ENCODE results near the gene LYST.
A peak's percentile ranks its signal among the peaks of the same experiment; 100 is the strongest.
"Not testable (repeated sequence)": the region's sequence is repeated elsewhere in the genome, so short reads cannot be mapped to it uniquely, and the experiment has no call there.

LYST gene

GRCh38 chr1:235855811-235856429 lies 10.8 kb downstream of the LYST start:
- DNase-seq, result no peak

DNA sequence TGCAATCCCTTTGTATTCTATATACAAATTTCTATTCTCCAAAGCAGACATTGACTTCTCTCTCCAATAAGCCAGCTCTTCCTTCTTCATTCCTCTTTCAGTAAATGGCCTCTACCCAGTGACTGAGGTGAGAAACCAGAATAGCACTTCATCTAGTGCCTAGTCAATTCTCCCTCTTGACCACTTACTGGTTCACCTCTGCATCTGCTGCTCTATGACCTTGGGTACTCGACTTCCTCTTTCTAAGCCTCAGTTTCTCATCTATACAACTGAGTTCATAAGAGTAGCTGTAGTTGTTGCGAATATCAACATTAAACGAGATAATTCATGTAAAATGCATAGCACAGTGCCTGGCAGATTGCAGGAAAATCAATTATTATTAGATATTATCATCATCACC lies 12.4 kb downstream of the LYST start:
- DNase-seq, result no peak

- no peak for DNase-seq
Measured at GRCh38 chr1:235853653-235854052, 13.1 kb downstream of the LYST start.

DNA sequence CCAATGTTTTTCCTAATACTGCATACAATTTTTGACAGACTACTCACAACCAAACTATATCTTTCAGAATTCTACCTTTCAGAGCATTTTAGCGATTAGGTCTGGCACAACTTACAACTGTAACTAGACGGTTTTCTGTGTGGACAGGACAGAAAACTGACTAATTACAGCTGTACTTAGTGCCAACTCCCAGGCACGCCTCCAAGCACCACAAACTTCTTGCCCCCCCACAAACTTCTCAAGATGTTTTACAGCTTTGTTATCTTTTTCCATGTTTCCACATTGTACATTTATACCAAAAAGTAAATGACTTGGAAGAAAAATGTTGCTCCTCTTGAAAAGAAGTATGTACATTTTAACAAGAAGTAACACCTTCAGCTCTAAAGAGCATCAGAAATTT lies 13.8 kb downstream of the LYST start:
- DNase-seq, result no peak

DNA sequence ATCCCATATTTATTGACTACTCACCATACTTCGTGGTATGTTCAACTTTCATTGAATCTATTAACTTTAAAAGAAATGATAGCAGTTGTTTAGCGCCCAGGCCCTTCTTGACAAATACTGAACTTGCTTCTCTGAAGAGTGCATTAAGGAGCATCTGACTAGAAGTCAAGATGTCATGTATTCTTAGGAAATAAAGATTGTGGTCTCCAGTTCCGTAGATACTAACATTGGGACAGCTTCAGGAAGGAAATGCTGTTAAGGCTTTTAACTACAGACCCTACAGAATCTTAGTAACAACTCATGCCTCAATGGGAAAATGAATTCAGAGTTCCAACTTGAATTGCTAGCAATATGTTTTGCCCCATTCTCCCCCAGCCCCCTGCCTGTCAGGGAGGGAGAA lies 14.8 kb downstream of the LYST start:
- no peak for DNase-seq

DNA sequence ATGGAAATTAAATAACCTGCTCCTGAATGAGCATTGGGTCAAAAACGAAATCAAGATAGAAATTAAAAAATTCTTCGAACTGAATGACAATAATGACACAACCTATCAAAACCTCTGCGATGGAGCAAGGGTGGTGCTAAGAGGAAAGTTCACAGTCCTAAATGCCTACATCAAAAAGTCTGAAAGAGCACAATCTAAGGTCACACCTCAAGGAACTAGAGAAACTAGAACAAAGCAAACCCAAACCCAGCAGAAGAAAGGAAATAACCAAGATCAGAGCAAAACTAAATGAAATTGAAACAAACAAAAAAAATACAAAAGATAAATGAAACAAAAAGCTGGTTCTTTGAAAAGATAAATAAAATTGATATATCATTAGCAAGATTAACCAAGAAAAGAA lies 18.5 kb downstream of the LYST start:
- DNase-seq, result not testable (repeated sequence)

- DNase-seq, result not testable (repeated sequence)
Measured at GRCh38 chr1:235845656-235846107, 21.0 kb downstream of the LYST start.

GRCh38 chr1:235844776-235845175 lies 21.9 kb downstream of the LYST start:
- no peak for DNase-seq

DNA sequence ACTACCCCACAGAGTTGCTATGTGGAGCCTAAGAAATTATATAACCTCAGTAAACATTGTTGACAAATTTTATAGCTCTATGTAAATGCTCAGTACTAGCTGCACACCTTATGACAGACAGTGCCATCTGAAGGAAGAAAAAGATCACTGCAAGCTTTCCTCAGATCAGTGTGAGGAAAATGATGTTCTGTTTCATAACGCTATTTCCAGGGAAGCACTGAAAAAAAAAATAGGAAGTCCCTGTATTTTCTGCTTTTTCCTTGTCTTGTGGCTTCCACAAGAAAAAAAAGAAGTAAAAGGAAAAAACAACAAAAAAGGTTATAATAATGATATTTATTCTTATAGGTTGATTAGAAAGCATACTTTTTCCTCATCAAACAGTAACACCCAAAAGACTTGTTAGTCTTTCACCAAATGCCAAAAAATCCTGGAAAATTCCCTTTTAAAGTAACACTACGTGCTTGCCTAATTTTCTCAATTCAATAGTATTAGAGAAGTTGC lies 23.2 kb downstream of the LYST start:
- peak in 1 of 2 experiments; percentile 37 for DNase-seq

DNA sequence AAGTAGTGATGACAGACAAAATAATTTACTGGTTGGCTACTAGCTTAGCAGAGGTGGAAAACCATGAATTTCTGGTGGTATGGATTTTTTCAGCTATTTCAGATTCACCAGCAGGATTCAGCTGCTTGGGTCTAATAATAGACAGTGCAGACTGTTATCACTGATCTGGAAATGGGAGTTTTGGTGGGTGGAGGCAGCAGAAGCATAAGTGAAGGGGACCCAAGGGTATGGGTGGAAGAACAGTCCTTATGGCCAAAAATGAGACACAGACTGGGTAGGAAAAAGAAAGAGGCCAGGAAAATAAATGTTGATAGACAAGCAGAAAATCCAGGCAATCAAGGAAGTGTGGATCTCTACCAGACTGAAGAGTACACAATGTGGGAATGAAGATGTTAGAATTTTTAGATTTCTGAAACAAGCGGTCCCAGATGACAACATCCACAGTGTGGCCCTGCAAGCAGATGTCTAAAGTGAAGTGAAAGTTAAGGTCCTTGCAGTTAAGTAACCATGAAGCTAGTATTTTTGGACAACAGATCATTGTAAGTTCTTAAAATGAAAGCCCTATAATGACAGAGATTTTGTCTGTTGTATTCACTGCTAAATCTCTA lies 24.7 kb downstream of the LYST start:
- DNase-seq, result no peak

DNA sequence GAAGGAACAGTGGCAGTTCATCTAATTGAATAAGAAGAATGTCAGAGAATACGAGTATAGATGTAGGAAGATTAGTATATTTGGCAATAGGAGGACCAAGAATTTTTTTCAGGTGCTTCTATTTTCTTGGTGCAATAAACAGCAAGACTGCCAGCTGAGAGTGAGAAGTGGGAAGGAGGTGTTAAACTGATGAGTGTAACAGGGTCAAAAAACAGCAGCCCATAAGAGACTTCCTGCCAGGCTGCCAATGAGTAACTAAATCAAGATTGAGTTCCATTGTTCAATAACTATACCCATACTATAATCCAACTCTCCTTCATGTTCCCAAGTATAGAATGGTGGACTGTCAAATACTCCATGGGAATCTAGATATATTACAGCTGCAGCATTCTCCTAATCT lies 28.7 kb downstream of the LYST start:
- DNase-seq, result no peak

DNA sequence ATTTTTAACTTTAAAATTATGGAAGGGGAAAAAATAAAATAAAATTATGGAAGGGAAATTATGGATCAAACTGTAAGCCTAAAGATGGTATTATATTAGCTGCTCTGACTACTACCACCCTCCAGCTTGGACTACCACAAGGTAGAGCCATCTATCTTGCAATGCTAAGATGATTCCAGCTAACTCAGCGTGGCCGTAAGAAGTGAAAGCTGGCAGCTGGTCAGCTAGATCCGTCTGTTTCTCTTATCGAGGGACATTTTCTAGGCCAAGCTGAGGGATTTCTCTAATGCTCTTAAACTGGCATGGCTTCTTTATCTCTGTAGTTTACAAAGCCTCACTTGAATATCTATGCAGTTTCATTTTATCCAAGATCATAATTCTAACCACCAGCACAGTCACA lies 31.5 kb downstream of the LYST start:
- no peak for DNase-seq

GRCh38 chr1:235834620-235835019 lies 32.1 kb downstream of the LYST start:
- DNase-seq, result no peak

DNA sequence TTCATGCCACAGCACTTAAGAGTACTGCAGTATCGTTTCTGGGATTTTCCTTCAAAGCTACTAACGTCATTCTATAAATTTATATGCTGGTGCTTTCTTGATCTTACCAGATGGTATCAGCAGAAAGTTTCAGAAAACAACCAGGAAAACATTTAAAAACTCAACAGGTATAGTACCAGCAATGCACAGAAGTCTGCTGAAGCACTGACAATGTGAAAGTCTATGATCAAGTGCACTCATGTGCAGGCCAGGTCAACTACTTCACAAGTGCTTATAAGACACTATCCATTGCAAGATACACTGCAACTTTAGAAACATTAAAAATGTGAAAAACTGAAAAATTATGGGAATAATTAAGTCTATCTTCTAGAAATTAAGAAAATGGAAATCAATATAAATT lies 34.7 kb downstream of the LYST start:
- no peak for DNase-seq

GRCh38 chr1:235831148-235831547 lies 35.6 kb downstream of the LYST start:
- DNase-seq, result no peak

DNA sequence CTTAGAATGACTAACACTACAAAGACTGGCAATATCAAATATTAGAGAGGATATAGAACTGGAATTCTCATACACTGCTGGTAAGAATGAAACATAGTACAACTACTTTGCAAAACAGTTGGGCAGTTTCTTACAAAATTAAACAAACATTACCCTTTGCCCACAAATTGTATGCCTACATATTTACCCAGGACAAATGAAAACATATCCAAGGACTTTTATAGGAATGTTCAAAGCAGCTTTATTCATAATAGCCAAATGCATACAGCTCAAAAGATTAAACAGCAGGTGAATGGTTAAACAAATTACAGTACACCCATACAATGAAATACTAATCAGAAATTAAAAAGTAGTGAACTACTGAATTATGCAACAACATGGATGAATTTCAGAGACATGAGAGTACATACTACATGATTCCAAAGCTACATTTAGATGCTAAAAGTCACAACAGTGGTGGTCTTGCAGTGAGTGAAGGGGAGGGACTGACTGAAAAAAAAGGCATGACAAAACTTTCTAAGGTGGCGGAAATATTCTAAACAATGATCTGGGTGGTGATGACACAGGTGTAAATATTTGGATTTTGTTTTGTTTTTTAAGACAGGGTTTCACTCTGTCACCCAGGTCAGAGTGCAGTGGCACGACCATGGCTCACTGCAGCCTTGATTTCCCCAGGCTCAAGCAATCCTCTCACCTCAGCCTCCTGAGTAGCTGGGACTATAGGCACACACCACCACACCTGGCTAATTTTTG lies 40.4 kb downstream of the LYST start:
- no peak for DNase-seq

DNA sequence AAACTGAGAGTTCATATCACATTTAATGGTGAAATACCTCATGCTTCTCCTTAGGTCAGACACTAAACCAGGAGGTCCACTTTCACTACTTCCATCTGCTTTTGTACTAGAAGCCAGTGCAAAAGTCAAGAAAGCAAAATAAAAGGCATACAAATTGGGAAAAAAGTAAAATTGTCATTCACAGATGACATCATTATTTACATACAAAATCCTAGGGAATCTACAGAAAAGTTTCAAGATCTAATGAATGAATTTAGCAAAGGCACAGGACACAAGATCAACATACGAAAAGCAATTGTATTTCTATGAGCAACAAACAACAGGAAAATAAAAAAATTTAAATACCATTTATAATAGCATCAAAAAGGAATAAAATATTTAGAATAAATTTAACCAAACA lies 41.5 kb downstream of the LYST start:
- DNase-seq, result no peak

GRCh38 chr1:235823684-235824083 lies 43.0 kb downstream of the LYST start:
- no peak for DNase-seq

- no peak for DNase-seq
Measured at GRCh38 chr1:235822685-235823084, 44.0 kb downstream of the LYST start.

DNA sequence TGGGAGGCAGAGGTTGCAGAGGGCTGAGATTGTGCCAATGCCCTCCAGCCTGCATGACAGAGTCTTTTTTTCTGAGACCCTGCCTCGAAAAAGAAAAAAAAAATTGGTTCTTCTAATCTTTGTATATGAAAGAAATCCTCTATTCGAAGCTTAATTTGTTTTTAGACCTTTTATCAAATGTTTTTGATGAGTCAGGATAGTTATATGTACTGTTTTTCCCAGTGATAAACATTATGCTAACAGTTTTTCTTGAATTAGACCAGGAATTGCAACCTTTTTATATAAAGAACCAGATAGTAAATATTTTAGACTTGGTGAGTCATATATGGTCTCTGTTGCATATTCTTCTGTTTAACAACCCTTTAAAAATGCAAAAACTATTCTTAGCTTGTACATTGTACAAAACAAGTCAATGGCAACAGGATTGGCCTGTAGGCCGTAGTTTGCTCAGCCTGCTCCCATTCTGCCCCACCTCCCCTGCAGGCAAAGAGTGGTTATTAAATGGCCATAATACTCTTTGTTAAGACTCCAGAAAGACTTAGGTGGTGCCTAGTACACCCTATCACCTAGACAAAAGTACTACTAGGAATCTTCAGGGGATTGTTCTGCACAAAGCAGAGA lies 45.2 kb downstream of the LYST start:
- no peak for DNase-seq

- DNase-seq, result no peak
Measured at GRCh38 chr1:235820061-235820460, 46.6 kb downstream of the LYST start.

- DNase-seq, result no peak
Measured at GRCh38 chr1:235818632-235819136, 48.0 kb downstream of the LYST start.

GRCh38 chr1:235817101-235817728 lies 49.5 kb downstream of the LYST start:
- no peak for DNase-seq
